NOMO-1 treated with dmso at 0.1 percent for 144 hours (cell line): ENCODE data around the gene PEAR1.

ENCODE experiments used
- DNase-seq: peaks from one replicate; lab custom pipeline; 2025; ENCODE audit not compliant: unreplicated experiment; lab: John Stamatoyannopoulos, UW

PEAR1 gene

DNA sequence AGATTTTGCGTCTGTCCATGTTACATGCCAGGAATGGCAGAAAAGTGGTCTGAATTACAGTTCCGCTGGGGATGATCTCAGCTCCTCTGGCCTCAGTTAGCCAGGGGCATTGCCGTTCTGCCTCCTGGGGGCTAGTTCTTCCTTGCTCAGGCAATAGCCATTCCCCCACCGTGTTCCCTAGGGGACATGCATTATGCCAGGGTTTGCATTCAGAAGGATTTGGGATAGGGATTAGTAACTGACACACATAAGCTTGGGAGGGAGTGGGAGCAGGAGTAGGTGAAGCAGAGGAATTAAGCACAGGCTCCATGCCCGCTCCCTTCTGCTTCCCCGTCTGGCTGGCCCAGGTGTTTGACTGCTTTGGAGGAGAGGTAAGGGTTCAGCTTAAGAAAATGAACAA, 39.6 kb downstream of the PEAR1 start:
- DNase-seq, result no peak

DNA sequence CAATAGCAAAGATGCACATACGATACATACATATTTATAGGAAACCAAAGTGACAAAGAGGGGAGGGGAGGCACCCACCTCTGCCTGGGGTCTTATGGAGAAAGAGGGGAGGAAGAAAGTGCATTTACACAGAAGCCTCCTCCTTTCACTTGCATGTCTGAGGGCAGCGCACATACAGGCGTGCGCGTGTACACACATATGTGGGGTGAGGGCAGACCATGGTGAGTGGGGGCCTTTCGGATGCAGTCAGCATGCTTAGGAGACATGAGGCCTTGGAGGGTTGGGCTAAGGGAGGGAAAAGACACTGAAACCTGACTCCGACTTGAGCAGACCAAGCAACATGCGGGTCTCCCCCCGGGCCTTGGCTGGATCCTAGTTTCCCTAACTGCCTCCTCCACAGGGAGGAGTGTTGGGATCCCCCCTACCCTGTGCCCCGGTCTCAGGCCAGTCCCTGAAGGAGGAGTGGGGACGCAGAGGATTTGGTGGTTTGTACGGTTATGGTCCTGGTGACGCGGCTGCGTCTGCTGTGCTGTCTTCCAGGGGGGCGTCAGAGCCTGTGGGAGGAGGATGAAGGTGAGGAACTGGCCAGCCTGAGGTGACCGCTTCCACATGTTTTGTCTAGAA, 42.1 kb downstream of the PEAR1 start:
- no peak for DNase-seq

DNA sequence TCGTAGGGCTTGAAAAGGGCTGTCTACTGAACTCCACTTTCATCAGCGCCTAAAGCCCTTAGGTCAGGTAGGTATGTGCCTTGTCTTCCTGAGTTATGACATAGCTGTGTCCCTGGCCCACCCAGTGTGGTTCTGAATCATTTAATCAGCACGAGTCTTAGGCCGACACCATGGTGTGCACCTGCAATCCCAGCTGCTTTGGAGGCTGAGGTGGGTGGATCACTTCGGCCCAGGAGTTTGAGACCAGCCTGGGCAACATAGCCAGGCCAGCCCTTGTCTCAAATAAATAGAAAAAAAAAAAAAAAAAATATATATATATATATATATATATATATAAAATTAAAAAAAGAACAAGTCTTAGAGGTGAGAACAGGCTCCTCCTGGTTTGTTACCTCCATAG, 42.7 kb downstream of the PEAR1 start:
- DNase-seq, result no peak

DNA sequence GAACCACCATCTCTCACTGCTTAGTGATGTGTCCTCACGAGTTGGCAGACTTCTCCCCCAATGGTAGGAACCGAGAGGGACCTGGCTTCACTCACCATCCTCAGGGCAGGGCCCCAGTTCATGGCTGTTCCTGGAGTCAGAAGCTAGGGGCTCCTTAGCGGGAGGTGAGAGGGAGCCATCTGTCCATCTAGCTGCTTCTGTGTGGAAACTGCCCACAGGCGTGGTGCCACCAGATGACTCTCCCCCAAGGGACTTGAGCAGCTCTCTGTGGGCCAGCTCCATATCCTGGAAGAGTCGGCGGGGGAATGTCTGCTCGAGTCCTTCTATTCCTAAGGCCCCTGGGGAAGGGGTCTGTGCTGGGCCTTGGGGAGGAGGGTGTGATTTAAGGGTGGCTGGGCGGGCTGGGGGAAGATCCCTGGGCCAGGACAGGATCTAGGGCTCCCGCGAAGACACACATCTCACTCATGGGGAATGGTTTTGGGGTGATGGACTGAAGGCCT, 43.3 kb downstream of the PEAR1 start:
- no peak for DNase-seq

DNA sequence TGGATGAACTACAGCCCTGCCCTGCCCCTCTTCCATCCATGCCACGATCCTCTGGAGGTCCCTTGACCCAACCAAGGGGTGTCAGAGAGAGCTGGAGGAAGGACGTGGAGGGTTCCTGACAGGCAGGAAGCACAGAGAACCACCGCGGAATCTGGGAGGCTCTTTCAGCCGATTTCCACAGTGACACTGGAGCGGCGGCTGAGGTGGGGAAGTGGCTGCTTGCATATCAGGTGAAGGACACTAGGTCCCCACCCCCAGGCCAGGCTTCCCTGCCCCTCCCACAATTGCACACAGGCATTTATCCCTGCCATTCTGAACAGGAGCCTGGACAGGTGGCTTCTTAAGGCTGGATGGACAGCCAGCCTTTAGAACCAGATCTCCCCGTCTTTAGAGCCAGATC, 44.4 kb downstream of the PEAR1 start:
- no peak for DNase-seq

DNA sequence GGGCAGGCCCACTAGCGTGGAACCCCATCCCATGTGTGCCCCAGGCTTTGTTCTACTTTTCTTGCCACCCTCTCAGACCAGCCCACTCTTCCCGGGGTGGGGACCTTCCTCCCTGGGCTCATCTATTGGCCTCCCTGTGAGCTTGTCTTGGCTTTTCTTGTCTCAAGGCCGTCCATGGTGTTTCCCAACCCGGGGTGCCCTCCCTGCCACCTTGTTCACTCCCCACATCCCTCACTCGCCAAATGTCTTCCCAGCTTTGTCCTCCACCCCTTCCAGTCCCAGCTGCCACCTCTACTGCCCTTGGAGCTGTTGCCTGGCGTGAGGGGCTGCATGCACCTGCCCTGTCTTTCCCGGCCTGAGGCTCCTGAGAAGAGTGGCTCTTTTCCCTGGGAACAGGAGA, 45.3 kb downstream of the PEAR1 start:
- DNase-seq, result no peak

DNA sequence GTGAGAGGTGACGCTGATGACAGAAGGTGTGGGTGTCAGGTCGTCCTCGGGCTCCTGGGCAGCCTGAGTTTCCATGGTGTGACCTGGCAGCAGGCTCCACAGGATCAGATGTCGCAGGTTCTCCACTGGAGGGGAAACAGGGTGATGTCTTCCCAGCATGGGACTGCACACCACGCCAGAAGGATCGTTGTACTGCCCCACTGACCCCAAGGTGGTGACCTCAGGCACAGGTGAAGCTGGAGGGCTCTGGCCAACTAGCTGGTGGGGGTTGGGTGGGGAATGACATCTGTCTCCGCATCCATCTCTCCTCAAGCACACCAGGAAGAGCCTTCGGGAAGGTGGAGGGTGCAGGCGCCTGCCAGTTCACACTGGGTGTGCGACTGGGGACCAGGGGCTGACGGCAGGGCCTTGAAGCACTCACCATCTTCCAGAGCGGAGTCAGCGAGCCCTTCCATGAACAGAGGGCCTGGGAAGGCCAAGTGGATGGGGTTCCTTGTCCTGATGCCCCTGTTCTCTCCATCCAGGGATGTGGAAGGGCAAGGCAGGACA, 46.3 kb downstream of the PEAR1 start:
- DNase-seq, result no peak

DNA sequence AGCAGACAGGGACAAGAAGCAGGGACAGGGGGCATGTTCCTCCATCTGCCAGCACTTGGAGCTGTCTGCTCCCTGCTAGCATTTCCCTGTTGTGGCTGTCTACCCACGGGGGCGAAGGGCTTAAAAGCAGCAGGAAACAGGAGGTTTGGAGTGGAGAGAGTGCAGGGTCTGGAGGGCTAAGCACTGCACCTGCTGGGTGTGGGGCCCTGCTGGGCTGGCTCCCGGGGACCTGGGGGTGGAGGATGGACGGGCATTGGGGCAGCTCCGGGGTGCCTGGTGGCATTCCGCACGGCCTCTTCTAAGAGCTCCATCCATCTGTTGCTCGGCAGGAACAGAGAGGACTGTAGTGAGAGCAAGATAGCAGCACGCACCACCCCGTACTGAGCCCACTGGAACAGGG, 48.2 kb downstream of the PEAR1 start:
- no peak for DNase-seq

DNA sequence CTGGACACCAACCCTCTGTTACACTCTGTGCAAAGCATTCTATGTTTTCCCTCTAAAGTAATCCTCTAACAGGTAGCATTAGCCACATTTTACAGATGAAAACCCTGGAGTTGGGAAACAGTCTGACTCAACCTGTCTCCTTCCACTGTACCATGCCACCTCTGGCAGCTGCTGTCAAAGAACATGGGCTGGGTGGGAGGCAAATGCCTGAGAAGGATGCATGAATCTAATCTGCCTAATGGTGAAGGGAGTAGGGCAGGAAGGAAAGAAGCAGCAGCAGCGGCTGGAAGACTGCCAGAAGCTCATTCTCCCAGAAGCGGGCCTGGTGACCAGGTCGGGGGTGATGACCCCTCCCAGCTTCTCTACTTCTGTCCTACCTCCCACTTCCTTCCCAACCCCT, 48.7 kb downstream of the PEAR1 start:
- DNase-seq, result no peak

DNA sequence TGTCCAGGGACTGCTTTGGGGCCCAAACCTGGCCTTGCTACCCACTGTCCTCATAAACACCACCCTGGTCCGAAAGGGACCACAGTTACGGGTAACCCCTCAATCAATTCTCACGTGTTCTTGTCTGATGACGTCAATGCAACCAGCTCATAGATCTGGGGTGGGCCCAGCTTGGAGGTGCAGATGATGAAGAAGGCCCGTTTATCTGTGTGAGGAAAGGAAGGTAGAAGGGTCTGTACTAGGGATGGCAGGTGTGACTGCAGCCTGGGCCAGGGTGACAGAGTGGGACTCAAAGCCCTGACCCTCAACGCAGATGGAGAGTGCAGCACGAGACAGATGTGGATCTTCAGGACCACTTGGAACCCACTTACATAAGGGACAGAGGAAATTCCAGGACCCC, 49.1 kb downstream of the PEAR1 start:
- no peak for DNase-seq

DNA sequence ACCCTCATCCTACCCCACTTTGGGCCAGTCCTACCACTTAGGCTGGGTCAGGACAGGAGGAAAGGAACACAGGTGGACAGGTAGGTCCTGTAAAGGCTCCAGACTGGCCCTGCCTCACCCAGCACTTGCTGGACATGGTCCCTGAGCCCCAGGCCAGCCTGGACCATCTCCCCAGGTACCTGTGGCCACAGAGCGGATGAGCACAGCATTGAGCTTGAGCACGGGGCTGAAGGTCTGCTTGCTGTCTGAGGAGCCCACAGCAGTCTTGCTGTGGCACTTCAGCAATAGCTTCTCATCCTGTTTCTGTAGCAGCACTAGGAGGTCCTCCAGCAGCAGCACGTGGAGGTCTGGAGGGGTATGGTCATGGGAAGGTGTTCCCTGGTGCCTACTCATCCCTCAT, 50.2 kb downstream of the PEAR1 start:
- no peak for DNase-seq

DNA sequence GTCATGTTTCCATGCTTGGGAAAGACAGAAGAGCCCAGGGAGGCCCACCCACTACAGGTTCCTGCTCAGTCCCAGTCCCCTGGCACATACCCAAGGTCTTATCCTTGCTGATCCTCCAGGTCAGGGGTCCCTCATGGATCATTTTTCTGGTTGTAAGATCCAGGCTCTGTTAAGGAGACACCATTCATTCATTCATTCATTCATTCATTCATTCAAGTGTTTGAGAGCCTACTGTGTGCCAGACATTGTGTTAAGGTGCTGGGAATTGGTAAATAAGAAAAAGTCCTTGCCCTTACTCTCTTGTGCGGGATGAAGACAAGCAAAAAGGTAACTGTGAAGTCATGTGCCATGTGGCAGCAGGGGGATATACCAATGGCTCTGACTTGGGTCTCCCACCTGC, 50.8 kb downstream of the PEAR1 start:
- no peak for DNase-seq

DNA sequence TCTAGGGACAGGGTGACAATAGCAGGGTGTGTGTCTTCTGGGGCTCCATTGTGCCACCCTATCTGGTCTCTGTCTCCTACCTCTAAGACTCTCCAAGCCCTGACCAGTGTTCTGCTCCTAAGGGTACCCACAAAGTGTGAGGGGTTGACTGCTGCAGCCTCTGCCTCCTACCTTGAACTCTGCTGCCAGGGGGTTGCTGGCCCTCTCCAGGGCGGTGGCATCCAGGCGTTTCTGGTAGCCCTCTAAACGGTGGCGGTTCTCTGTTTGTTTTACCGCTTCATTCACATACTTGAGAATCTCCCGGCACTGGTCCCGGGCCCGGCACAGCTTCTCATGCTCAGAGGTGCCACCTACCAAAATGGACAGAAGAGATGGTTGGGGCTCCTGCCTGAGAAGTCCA, 51.3 kb downstream of the PEAR1 start:
- DNase-seq, result no peak

DNA sequence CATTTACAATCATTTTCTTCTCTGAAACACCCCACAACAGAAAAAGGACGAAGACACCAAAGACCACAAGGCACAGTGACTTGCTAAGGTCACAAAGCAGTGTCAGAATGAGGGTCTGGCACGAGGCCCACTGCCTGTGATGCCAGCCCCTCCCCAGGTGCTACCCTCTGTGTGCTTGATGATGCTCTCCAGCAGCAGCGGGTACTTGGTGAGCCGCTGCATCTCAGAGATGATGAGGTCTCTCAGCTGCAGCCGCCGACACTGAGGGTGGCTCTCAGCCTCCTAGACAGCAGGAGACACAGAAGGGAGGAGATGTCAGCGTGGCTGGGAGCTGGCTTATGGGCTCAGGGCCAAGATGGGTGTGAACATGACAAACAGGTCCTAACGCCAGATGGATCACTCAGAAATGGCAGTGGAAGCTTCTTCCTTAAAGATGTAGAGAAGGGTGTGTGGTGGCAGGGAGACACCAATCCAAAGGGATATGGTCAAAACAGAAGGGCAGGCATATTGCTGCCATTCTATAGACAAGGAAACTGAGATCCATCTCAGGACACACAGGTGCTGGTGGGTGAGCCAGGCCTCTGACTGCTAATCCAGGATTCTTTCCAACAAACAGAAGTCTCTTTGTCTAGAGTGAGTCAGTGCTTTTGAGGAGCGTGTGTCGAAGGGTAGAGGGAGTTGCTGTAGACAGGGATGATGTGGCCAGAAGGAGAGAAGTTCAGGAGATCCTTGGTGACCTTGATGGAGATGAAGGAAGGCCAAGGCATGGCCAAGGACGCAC, 52.6 kb downstream of the PEAR1 start:
- DNase-seq, result no peak

DNA sequence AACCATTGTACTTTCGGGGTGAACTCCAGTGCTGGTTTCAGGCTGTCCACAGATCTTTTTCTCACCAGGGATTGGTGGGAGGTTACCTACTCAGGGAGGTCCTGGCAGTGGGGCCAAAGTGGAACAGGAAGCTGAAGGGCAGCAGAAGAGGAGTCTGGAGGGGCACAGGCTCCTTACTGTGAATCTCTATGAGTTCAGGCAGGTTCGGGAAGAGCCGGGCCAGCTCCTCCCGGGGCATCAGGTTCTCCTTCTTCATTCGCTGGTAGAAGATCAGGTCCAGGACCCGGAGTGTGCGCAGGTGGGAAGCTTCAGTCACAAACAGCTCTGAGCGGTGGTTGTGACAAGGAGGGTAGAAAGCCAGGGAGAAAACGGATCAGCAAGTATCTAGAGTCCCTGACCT, 53.6 kb downstream of the PEAR1 start:
- no peak for DNase-seq

DNA sequence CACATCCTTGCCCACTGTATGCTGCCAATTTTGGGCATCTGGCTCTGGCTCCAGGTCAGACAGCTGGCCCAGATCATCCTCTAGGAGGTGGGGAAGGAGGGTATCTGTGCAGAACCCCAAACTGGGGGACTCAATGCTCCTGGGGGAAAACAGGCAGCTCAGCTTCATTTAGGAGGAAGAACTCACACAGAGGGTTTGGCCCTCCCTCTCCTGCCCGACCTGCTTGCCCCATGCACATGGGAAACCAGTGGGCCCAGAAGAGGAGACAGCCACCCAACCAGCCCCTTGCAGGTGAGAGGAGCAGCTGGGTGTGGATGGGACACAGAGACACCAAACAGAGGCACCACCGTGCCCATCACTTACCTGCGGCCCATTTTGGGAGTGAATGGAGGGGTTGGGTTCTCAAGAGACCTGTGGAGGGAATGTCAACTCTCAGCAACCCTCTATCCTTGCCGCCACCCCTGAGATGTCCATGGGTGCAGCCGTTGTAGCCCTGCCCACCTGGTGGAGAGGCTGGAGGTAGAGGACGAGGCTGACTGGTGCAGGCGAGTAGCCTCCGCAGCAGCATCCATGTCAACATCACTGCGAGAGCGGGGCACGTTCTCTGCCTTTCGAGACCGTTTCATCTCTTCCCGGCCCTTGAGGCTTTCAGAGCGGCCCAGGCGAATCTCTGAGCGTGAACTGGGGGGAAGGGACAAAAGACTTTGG, 54.5 kb downstream of the PEAR1 start:
- no peak for DNase-seq

DNA sequence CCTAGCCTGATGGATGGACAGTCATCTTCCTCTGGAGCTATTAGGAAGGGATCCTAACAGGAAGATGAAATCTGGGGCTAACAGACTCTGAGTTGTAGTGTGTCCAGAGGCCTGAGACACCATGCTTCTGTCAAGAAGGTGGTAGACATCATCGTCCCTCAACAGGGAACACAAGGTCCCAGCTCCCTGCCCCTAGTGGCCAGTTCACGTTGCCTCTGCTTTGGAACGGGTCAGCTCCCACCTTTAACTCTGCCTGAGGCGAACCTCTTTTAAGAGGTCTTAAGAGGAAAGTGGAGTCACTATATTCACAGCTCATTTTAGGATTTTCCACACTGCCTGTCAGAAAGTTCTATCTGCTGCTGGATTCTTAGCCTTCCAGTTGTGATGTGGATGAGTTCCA, 55.2 kb downstream of the PEAR1 start:
- DNase-seq, result no peak

DNA sequence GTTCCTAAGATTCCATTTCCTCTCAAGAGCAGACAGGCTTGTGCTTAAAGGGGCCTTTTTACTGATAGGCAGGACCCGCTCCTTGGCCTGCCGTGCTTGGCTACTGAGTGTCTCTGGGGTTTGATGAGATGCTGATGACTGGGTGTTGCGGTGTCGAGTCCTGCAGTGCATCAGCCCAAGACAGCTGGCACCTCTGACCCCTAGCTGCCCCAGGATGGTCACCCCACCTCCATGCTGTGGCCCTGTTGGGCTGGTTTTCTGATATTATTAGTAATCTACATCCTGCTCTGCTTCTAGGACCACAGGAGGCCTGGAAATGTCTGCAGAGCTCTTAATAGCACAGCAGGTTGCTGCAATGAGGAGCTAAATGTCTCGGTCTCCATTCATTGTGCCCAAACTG, 55.6 kb downstream of the PEAR1 start:
- DNase-seq, result no peak

DNA sequence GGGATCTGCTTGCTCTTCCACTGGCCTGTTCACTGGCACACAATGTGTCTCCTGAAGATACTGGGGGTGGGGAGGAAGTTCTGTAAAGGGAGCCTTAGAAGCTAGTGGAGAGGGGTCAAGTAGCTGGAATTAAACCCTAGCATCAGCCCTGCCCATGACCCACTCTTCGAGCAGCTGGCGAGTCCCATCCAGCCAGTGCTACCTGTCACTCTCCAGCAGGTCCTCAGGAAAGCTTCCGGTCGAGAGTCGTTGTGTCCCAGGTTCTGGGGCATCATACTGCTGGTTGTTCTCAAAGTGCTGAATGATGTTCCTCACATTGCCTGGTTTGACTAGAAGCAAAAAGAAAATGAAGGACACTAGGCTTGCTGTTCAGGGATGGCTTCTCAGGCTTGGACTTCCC, 57.9 kb downstream of the PEAR1 start:
- no peak for DNase-seq

DNA sequence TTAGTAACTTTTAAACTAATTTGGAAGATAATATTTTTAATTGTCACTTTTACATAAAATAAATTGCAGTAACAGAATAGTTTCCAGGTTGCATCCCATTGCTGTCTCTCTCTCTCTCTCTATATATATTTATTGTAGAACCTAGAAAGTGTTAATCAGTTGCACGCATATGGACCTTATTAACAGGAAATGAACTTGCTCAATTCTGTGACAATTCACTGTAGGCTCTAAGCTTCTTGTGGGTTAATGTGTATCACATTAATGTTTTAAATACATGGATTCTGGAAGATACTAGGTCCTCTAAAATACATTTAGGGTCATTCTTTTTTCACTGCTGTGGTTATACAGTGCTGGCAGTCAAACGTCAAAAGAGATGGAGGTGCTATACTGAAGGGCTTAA, 60.1 kb downstream of the PEAR1 start:
- no peak for DNase-seq

DNA sequence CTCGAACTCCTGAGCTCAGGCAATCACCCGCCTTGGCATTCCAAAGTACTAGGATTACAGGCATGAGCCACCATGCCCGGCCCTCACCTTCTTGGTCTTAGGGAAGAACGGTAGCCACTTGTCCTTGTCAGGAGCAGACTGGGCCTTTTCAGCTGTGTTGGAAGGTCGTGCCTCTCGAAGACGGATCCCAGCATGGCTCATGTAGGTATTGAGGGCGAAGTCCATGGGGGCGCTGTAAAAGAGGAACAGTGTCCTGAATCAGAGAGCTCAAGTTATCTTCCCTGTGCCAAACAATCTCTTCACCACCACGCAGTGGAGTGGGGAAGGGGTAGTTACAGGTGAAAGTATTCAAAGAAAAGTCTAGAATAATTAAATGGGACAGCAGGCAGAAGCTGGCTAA, 62.8 kb downstream of the PEAR1 start:
- DNase-seq, result no peak

DNA sequence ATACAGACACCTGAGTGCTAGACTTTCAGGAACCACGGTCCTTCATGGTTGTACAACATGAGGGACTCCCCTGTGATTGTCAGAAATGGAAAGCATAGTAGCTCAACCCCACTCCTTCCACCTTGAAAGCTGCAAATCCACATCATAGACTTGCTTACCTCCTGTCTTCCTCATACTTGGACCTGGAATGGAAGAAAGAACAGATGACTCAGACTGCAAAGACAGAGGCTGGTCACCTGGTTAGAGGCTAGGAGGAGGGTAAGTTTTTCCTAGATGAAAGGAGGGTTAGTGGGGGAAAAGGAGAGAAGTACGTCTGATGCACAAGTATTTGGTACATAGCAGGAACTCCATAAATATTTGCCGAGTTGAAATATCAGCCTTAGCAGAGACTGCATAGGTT, 64.1 kb downstream of the PEAR1 start:
- no peak for DNase-seq
